ENCODE measurements around the gene ARHGAP22. TPM values are rescaled to one million over a fixed set of nuclear protein-coding genes. Genes with fewer than 3 reads are reported as not detected.
A peak's percentile ranks its signal among the peaks of the same experiment; 100 is the strongest.

The ARHGAP22 gene
- total RNA-seq, 1 experiment from 2014 or later, result 1.8 TPM

GRCh38 chr10:48533951-48534720 is 70.7 kb downstream of the ARHGAP22 start:
- H3K27me3 ChIP-seq (ENCODE audit: control insufficient read depth, insufficient read depth, low read length), result no peaks in the 10 kb centered on the region; the same call in 1 of the 2 replicates
- intact Hi-C loops (cut with micrococcal nuclease; ENCODE audit: unreplicated experiment) (no loop called here), in situ Hi-C loops (cut with HindIII; ENCODE audit: low pct_unique_long_range_greater_than_20kb, low sequenced_read_pairs) (no loop called here)
- no peaks in the 10 kb centered on the region for H3K9me3 ChIP-seq (ENCODE audit: control insufficient read depth, insufficient read depth, low read depth, low read length)
- ChIA-PET POLR2A (no interaction called here), CTCF (no interaction called here)
- BruUV-seq (replicated peaks), result no TSS peak
- H3K4me1 ChIP-seq (ENCODE audit: control insufficient read depth, insufficient read depth, low read length), result no peaks in the 10 kb centered on the region
- 0 out of 2 replicates have a peak, but pooled peaks have one; percentile 42 for ATAC-seq
- no peak overlapping the region for H3K4me3 ChIP-seq (ENCODE audit: low read depth in 2 of 2, low read length in 2 of 2)
- H3K27ac ChIP-seq (ENCODE audit: low read length), result no peak overlapping the region
- DNase-seq (ENCODE audit: low read depth, low spot score), result no peak
- no peak for TF ChIP-seq POLR2AphosphoS5 (IDR thresholded peaks at IDR 0.05; ENCODE audit: low read depth, low read length)
- no peak for TF ChIP-seq REST (IDR thresholded peaks at IDR 0.05; ENCODE audit: insufficient read depth in 1 of 2, low read depth in 2 of 2, low read length in 1 of 2)
- TF ChIP-seq TCF7L2 (IDR thresholded peaks at IDR 0.05; ENCODE audit: low read depth, low read length), result no peak
- no peak for TF ChIP-seq SIN3A (IDR thresholded peaks at IDR 0.05; ENCODE audit: borderline replicate concordance, insufficient read depth, low read depth, low read length)
- no peak for TF ChIP-seq CTCF (IDR thresholded peaks at IDR 0.05)
- no peaks in the 10 kb centered on the region for H3K36me3 ChIP-seq (ENCODE audit: control insufficient read depth, insufficient read depth, low read length)

- TF ChIP-seq TCF7L2 (IDR thresholded peaks at IDR 0.05; ENCODE audit: low read depth, low read length) (no peak), REST (IDR thresholded peaks at IDR 0.05; ENCODE audit: insufficient read depth in 1 of 2, low read depth in 2 of 2, low read length in 1 of 2) (no peak), CTCF (IDR thresholded peaks at IDR 0.05) (no peak), POLR2AphosphoS5 (IDR thresholded peaks at IDR 0.05; ENCODE audit: low read depth, low read length) (no peak), SIN3A (IDR thresholded peaks at IDR 0.05; ENCODE audit: borderline replicate concordance, insufficient read depth, low read depth, low read length) (no peak)
- DNase-seq (ENCODE audit: low read depth, low spot score), result no peak
- no TSS peak for BruUV-seq (replicated peaks)
- ChIA-PET POLR2A (interaction anchor here (0.6 kb wide), 1 partner anchor 13 kb away, joined by 4 read pairs; no protein-coding TSS in a partner anchor), CTCF (interaction anchor here (0.7 kb wide), 1 partner anchor 605 kb away, joined by 10 read pairs; no protein-coding TSS in a partner anchor)
- H3K4me1 ChIP-seq (ENCODE audit: control insufficient read depth, insufficient read depth, low read length), result no peaks in the 10 kb centered on the region
- no peak for ATAC-seq
- intact Hi-C loops (cut with micrococcal nuclease; ENCODE audit: unreplicated experiment), result no loop called here
- no peaks in the 10 kb centered on the region for H3K36me3 ChIP-seq (ENCODE audit: control insufficient read depth, insufficient read depth, low read length)
- in situ Hi-C loops (cut with HindIII; ENCODE audit: low pct_unique_long_range_greater_than_20kb, low sequenced_read_pairs), result no loop called here
- H3K27me3 ChIP-seq (ENCODE audit: control insufficient read depth, insufficient read depth, low read length), result no peaks in the 10 kb centered on the region; the same call in 1 of the 2 replicates
- no peak overlapping the region for H3K27ac ChIP-seq (ENCODE audit: low read length)
- no peak overlapping the region for H3K4me3 ChIP-seq (ENCODE audit: low read depth in 2 of 2, low read length in 2 of 2)
- no peaks in the 10 kb centered on the region for H3K9me3 ChIP-seq (ENCODE audit: control insufficient read depth, insufficient read depth, low read depth, low read length)
These were observed 71.3 kb downstream of the ARHGAP22 start for GRCh38 chr10:48533540-48533939.
